Hepatocyte (in vitro differentiated cells): Measurements from ENCODE around the gene PTPRN2.

Experiments used
- CTCF ChIP-seq: fragments of 200-600 bp; sonication (generic); IDR thresholded peaks from 2 replicates; pipeline ENCODE4 v1.5.1; 2016; ENCODE audit warnings: antibody characterized with exemption, mild to moderate bottlenecking; ENCODE audit not compliant: poor library complexity
- EZH2 ChIP-seq: fragments of 200-600 bp; sonication (generic); IDR thresholded peaks from 2 replicates; pipeline ENCODE4 v1.6.1; 2016; ENCODE audit warnings: antibody characterized with exemption, mild to moderate bottlenecking, borderline replicate concordance

DNA sequence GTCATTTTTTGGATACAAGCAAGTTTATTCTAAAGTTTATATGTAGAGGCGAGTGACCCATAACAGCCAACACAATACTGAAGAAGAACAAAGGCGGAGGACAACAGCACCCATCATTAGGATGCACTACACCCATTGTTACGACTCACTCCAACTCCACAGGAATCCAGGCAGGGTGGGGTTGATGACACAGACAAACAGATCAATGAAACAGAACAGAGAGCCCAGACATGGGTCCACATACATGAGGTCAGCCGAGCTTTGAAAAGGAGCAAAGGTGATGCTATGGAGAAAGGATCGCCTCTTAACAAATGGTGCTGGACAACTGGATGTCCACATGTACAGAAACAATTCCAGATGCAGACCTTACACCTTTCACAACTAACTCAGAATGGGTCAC, 426.4 kb downstream of the PTPRN2 start:
- TF ChIP-seq CTCF (no peak), EZH2 (no peak)
